Measurements from ENCODE around the gene FXYD3.

The FXYD3 gene

DNA sequence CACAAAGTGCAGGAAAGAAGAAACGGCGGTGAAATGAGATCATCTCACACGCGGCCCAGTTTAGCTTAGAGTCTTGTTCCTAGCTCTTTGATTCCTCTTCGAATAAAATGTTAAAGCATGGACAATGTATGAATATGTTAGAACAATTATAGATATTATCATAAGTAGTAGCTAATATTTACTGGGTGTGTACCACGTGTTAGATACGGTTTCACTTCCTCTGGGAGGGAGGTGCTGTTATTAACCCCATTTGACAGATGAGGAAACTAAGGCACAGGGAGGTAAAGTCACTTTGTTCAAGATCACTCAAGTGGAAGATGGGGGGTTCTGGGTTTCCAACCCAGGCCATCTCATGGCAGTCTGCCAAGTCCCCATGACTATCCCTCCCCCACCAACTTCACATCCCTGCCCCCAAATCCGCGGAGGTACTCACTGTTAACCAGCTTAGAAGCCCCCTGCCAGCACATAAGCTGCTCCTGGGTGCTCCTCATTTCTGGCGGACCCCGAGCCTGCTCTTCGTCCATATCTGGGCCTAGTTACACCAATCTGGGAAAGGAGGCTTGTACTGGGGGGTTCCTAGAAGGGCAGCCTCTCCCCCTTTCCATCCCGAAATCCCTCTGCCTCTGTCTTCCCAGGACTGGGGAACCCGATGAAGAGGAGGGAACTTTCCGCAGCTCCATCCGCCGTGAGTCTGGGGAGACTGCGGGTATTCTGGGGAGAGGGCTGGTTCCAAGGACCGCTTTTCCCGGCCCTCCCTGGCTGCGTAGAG, 26.4 kb downstream of the FXYD3 start:
- DNase-seq, result no peak
- H3K9me3 Mint-ChIP-seq, result no peaks in the 10 kb centered on the region
- no peak overlapping the region for H3K27ac Mint-ChIP-seq
- TF ChIP-seq, protein P1, sequence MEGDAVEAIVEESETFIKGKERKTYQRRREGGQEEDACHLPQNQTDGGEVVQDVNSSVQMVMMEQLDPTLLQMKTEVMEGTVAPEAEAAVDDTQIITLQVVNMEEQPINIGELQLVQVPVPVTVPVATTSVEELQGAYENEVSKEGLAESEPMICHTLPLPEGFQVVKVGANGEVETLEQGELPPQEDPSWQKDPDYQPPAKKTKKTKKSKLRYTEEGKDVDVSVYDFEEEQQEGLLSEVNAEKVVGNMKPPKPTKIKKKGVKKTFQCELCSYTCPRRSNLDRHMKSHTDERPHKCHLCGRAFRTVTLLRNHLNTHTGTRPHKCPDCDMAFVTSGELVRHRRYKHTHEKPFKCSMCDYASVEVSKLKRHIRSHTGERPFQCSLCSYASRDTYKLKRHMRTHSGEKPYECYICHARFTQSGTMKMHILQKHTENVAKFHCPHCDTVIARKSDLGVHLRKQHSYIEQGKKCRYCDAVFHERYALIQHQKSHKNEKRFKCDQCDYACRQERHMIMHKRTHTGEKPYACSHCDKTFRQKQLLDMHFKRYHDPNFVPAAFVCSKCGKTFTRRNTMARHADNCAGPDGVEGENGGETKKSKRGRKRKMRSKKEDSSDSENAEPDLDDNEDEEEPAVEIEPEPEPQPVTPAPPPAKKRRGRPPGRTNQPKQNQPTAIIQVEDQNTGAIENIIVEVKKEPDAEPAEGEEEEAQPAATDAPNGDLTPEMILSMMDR (IDR thresholded peaks at IDR 0.05), result no peak
- peaks cover 56% of the 10 kb centered on the region for H3K4me1 Mint-ChIP-seq
- H3K36me3 Mint-ChIP-seq (ENCODE audit: low read depth), result no peaks in the 10 kb centered on the region
- peak overlapping the region; percentile 38 for H3K4me3 Mint-ChIP-seq
- peaks cover 61% of the 10 kb centered on the region for H3K27me3 Mint-ChIP-seq (ENCODE audit: low read depth, poor library complexity)

DNA sequence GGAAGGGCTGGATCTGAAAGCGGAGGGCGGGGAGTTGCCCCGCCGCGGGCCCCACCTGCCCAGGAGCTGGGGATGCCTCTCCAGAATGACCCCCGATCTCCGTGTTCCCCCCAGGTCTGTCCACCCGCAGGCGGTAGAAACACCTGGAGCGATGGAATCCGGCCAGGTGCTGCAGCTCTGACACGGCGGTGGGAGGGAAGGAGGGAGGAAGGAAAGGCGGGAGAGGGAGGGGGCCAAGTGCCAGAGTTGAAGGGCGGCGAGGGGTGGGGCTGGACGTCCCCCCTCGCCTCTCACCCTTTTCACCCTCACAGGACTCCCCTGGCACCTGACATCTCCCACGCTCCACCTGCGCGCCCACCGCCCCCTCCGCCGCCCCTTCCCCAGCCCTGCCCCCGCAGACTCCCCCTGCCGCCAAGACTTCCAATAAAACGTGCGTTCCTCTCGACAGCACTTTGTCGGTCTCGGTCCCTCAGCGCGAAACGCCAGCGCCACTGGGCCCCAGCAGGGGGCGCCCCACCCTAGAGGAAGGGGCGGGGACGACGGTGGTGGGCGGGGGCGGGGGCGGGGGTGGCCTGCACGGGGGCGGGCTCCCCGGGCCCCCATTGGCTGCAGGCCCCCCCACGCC, 27.1 kb downstream of the FXYD3 start:
- peak; percentile 81 for DNase-seq
- peaks cover 58% of the 10 kb centered on the region for H3K27me3 Mint-ChIP-seq (ENCODE audit: low read depth, poor library complexity)
- no peak overlapping the region for H3K27ac Mint-ChIP-seq
- H3K9me3 Mint-ChIP-seq, result no peaks in the 10 kb centered on the region
- peak overlapping the region; percentile 54 for H3K4me3 Mint-ChIP-seq
- peaks cover 49% of the 10 kb centered on the region for H3K4me1 Mint-ChIP-seq
- TF ChIP-seq, protein P1 (IDR thresholded peaks at IDR 0.05), result peak; percentile 59
- no peaks in the 10 kb centered on the region for H3K36me3 Mint-ChIP-seq (ENCODE audit: low read depth)

DNA sequence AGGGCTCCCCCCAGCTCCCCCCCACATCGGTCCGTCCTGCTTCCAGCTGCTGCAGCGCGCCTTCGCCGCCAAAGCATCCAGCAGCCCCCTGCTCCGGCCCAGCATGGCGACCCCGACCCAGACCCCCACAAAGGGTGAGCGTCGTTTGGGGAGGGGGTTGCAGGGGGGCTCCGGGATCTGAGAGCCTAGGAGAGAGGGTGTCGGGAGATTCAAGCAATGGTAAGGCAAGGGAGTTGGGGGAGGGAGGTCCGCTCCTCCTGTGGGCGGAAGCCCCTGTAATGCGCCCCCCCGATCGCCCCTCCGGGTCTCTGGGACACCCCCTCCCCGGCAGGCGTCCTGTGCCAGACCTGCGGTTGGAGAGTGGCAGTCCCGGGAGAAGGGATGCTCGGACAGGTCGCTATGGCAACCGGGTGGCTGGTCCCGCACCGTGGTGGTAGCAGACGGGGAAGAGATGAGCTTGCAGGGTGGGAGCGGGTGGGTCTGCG, 27.6 kb downstream of the FXYD3 start, which contains the start of gene FXYD7:
Gene FXYD7, plus strand, starts transcription at position 25 of the 485 bp plus-strand sequence. Its CDS starts 79 bp downstream, at position 104.
- Mint-ChIP-seq H3K9me3 (no peaks in the 10 kb centered on the region), H3K27me3 (ENCODE audit: low read depth, poor library complexity) (peaks cover 60% of the 10 kb centered on the region), H3K4me3 (peak within 1 kb of the TSS; percentile 54), H3K36me3 (ENCODE audit: low read depth) (no peaks in the 10 kb centered on the region), H3K27ac (no peak within 1 kb of the TSS), H3K4me1 (peaks cover 44% of the 10 kb centered on the region)
- TF ChIP-seq, protein P1 (IDR thresholded peaks at IDR 0.05), result no peak
- peak; percentile 56 for DNase-seq

DNA sequence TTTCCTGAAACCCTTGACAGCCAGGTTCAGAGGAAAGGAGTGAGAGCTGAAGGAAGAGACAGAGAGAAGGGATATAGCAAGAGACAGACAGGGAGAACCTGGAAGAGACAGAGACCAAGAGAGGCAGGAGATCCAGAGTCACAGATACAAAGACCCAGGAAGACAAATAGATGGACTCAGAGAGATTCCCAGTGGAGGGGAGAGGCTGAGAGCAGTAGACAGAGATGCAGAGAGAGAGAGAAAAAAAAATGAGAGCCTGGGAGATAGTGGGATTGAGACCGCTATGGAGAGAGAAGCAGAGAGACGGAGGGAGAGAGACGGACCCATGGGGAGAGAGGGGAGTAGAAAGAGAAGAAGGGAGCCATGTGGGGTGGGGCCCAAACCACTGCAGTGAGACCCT, 28.2 kb downstream of the FXYD3 start:
- H3K36me3 Mint-ChIP-seq (ENCODE audit: low read depth), result no peaks in the 10 kb centered on the region
- H3K27ac Mint-ChIP-seq, result no peak overlapping the region
- TF ChIP-seq, protein P1 (IDR thresholded peaks at IDR 0.05), result no peak
- no peak overlapping the region for H3K4me3 Mint-ChIP-seq
- peaks cover 41% of the 10 kb centered on the region for H3K4me1 Mint-ChIP-seq
- no peak for DNase-seq
- no peaks in the 10 kb centered on the region for H3K9me3 Mint-ChIP-seq
- H3K27me3 Mint-ChIP-seq (ENCODE audit: low read depth, poor library complexity), result peaks cover 64% of the 10 kb centered on the region

DNA sequence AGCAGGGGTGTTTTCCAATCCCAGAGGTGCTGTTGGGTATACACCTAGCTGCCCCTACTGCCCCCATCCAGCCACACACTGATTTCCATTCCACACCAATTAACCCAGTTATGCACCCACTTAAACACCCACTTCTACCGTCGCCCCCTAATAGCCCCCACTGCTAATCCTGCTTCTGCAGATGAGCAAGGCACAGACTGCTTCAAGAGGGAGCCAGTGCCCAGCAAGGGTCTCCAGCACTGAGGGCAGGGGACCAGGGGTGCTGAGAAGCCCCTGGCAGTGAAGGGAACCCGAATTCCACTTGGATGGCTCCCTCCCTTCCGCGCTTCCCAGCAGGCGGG, 28.6 kb downstream of the FXYD3 start:
- no peaks in the 10 kb centered on the region for H3K36me3 Mint-ChIP-seq (ENCODE audit: low read depth)
- no peaks in the 10 kb centered on the region for H3K9me3 Mint-ChIP-seq
- peaks cover 40% of the 10 kb centered on the region for H3K4me1 Mint-ChIP-seq
- H3K4me3 Mint-ChIP-seq, result peak overlapping the region; percentile 36
- peaks cover 67% of the 10 kb centered on the region for H3K27me3 Mint-ChIP-seq (ENCODE audit: low read depth, poor library complexity)
- DNase-seq, result no peak
- no peak overlapping the region for H3K27ac Mint-ChIP-seq
- TF ChIP-seq, protein P1 (IDR thresholded peaks at IDR 0.05), result no peak
